Transverse colon (tissue), 4 donors: ENCODE results near the gene PREX1. TPM values are rescaled to one million over a fixed set of nuclear protein-coding genes. Genes with fewer than 3 reads are reported as not detected.

Source experiments
- DNase-seq: peaks from one replicate; pipeline ENCODE4 v3.0.0-alpha.2; 2019
- H3K27ac ChIP-seq, 4 donors: fragments of 200-600 bp; sonication (generic); 2 replicates each; pipeline ENCODE4 v1.5.1; 2016 to 2018; ENCODE audit warnings: inconsistent platforms in 4 of 4
- H3K27me3 ChIP-seq: fragments of 200-600 bp; sonication (generic); 2 replicates; pipeline ENCODE4 v1.5.1; 2017; ENCODE audit warnings: inconsistent platforms
- H3K36me3 ChIP-seq, 4 donors: fragments of 200-600 bp; sonication (generic); 2 replicates each; pipeline ENCODE4 v1.5.1; 2017 to 2019; ENCODE audit warnings: inconsistent platforms in 4 of 4
- H3K4me1 ChIP-seq, 4 donors: fragments of 200-600 bp; sonication (generic); 2 replicates each; pipeline ENCODE4 v1.5.1; 2017 to 2020; ENCODE audit warnings: inconsistent platforms in 4 of 4
- H3K4me3 ChIP-seq, 4 donors: fragments of 200-600 bp; sonication (generic); 1 replicate in 1 of 4; 2 replicates in 3 of 4; pipeline versions ENCODE4 v1.5.1 to v1.6.1; 2017 to 2019; ENCODE audit warnings: inconsistent platforms in 4 of 4
- H3K9me3 ChIP-seq, 2 donors: fragments of 200-600 bp; sonication (generic); 2 replicates each; pipeline ENCODE4 v1.5.1; 2017 to 2019; ENCODE audit warnings: inconsistent platforms in 2 of 2
- CTCF ChIP-seq, 5 experiments: fragments of 200-600 bp in 3 of 5; fragments of 450-650 bp in 2 of 5; sonication (generic) in 3 of 5; IDR thresholded peaks; 1 replicate in 2 of 5; 2 replicates in 3 of 5; pipeline ENCODE4 v1.5.1; 2016 to 2017; ENCODE audit warnings: antibody characterized with exemption in 5 of 5, inconsistent platforms in 3 of 5, mild to moderate bottlenecking in 2 of 5, moderate library complexity in 1 of 5
- EP300 ChIP-seq: sonication (generic); formaldehyde crosslinking; IDR thresholded peaks from one replicate; pipeline ENCODE4 v1.6.1; 2017; ENCODE audit warnings: antibody characterized with exemption, low read depth
- POLR2A ChIP-seq: fragments of 450-650 bp; IDR thresholded peaks from one replicate; pipeline ENCODE4 v1.6.1; 2016; ENCODE audit warnings: antibody characterized with exemption, mild to moderate bottlenecking, moderate library complexity
- POLR2AphosphoS5 ChIP-seq, 3 donors: sonication (generic); formaldehyde crosslinking; IDR thresholded peaks; one replicate each; pipeline ENCODE4 v1.6.1; 2016; ENCODE audit warnings: antibody characterized with exemption in 3 of 3
- WGBS, 2 donors: methylation state at CpG; one replicate each; pipeline ENCODE4 v1.1.5; 2018; ENCODE audit warnings: low coverage in 1 of 2; 5-methylcytosine and 5-hydroxymethylcytosine counted together
- in situ Hi-C, 4 donors: fragments of 200-750 bp; cut with MboI; loops; one replicate each; pipeline versions ENCODE4 v1.15.0 to v1.15.1; 2017; ENCODE audit warnings: low sequenced_read_pairs in 3 of 4, low pct_ligation_motif_present in 1 of 4, low pct_unique_long_range_greater_than_20kb in 1 of 4
- intact Hi-C: fragments of 100-400 bp; cut with DNase I; formaldehyde crosslinking; loops from one replicate; pipeline ENCODE4 v1.15.1; 2023; ENCODE audit warnings: low total_unique reads
- total RNA-seq, 4 donors: library from RNA; depleted of rRNA; stranded (reverse); fragments of >200 nt; gene quantifications; one replicate each; pipeline ENCODE4 v1.1.0, GENCODE V29; 2016

PREX1 gene
- total RNA-seq, 4 donors from 2014 or later = 10.9 to 29.9 (median 16.6) TPM

GRCh38 chr20:48711044-48711428, 116.8 kb downstream of the PREX1 start:
- Histone ChIP-seq H3K36me3 (no peaks in the 10 kb centered on the region), H3K4me3 (no peak overlapping the region), H3K4me1 (peaks cover 0 to 11% (median 0%) of the 10 kb centered on the region in 4 donors), H3K27ac (no peak overlapping the region), H3K27me3 (no peaks in the 10 kb centered on the region), H3K9me3 (no peaks in the 10 kb centered on the region)
- WGBS, 2 donors = 91% methylated on average over 4 of the region's 4 CpGs; no CpG with 5 or more reads in 1 of the 2 donors
- no peak for TF ChIP-seq POLR2A
- in situ Hi-C loops (no loop called here), intact Hi-C loops (no loop called here)
- no peak for DNase-seq

GRCh38 chr20:48710341-48711043, 117.3 kb downstream of the PREX1 start:
- intact Hi-C loops = no loop called here

GRCh38 chr20:48709744-48710143, 118.1 kb downstream of the PREX1 start:
- WGBS, 2 donors = 84% methylated on average over 4 of the region's 4 CpGs; no CpG with 5 or more reads in 1 of the 2 donors
- Histone ChIP-seq H3K4me3 (no peak overlapping the region), H3K27ac (no peak overlapping the region), H3K36me3 (no peaks in the 10 kb centered on the region), H3K9me3 (no peaks in the 10 kb centered on the region), H3K4me1 (peaks cover 0 to 11% (median 0%) of the 10 kb centered on the region in 4 donors), H3K27me3 (no peaks in the 10 kb centered on the region)
- TF ChIP-seq POLR2A (no peak), CTCF (IDR thresholded peaks at IDR 0.05) (no peak), EP300 (no peak), POLR2AphosphoS5 (IDR thresholded peaks at IDR 0.05) (no peak)
- intact Hi-C loops (no loop called here), in situ Hi-C loops (no loop called here)
- DNase-seq = no peak

More at GRCh38 chr20:48710341-48711043, 117.3 kb downstream of the PREX1 start:
- DNase-seq = no peak
- no peaks in the 10 kb centered on the region for H3K36me3 ChIP-seq
- WGBS, 2 donors = 81 to 92% methylated on average over 7 to 15 of the region's 15 CpGs
- no peak for TF ChIP-seq CTCF (IDR thresholded peaks at IDR 0.05)
- TF ChIP-seq POLR2A = no peak
- no peak for TF ChIP-seq EP300
- no peak for TF ChIP-seq POLR2AphosphoS5 (IDR thresholded peaks at IDR 0.05)
- H3K9me3 ChIP-seq = no peaks in the 10 kb centered on the region
- peaks cover 0 to 11% (median 0%) of the 10 kb centered on the region in 4 donors for H3K4me1 ChIP-seq
- in situ Hi-C loops = no loop called here
- no peaks in the 10 kb centered on the region for H3K27me3 ChIP-seq
- H3K4me3 ChIP-seq = no peak overlapping the region
- H3K27ac ChIP-seq = no peak overlapping the region

GRCh38 chr20:48709058-48709691, 118.6 kb downstream of the PREX1 start:
- Histone ChIP-seq H3K9me3 (no peaks in the 10 kb centered on the region), H3K4me1 (peaks cover 0 to 11% (median 0%) of the 10 kb centered on the region in 4 donors), H3K27me3 (no peaks in the 10 kb centered on the region), H3K4me3 (no peak overlapping the region), H3K36me3 (no peaks in the 10 kb centered on the region), H3K27ac (no peak overlapping the region)
- TF ChIP-seq EP300 = no peak
- no peak for TF ChIP-seq POLR2AphosphoS5 (IDR thresholded peaks at IDR 0.05)
- TF ChIP-seq POLR2A = no peak
- TF ChIP-seq CTCF (IDR thresholded peaks at IDR 0.05) = no peak
- 83 to 92% methylated on average over 4 to 18 of the region's 18 CpGs for WGBS, 2 donors
- DNase-seq = no peak
- intact Hi-C loops (no loop called here), in situ Hi-C loops (no loop called here)
